ENCODE measurements around the gene MYO1H.

DNA sequence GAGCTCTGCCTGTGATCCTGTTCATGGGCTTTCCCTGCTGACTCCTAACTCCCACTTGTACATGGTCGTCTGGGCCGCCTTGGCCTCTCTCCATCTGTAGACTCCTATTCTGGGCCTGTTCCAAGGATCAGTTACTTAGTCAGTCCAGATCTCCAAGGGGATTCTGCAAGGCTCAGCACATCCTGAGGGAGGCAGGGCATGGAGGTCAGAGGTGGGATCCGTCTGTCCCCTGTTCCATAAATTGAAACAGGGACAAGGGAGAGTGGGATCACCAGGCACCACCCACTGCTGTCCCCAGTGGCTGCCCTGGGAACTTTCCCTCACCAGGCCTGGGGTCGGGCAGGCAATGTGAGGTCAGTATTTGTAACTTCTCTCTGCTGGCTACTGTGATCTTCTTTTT is 85.9 kb downstream of the MYO1H start:
- TF ChIP-seq, protein P1, sequence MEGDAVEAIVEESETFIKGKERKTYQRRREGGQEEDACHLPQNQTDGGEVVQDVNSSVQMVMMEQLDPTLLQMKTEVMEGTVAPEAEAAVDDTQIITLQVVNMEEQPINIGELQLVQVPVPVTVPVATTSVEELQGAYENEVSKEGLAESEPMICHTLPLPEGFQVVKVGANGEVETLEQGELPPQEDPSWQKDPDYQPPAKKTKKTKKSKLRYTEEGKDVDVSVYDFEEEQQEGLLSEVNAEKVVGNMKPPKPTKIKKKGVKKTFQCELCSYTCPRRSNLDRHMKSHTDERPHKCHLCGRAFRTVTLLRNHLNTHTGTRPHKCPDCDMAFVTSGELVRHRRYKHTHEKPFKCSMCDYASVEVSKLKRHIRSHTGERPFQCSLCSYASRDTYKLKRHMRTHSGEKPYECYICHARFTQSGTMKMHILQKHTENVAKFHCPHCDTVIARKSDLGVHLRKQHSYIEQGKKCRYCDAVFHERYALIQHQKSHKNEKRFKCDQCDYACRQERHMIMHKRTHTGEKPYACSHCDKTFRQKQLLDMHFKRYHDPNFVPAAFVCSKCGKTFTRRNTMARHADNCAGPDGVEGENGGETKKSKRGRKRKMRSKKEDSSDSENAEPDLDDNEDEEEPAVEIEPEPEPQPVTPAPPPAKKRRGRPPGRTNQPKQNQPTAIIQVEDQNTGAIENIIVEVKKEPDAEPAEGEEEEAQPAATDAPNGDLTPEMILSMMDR (IDR thresholded peaks at IDR 0.05 in 4 of 5, conservative IDR thresholded peaks at IDR 0.05 in 1 of 5): peak in 2 of 5 experiments; percentile 21 to 24
- TF ChIP-seq POLR2A (IDR thresholded peaks at IDR 0.05): no peak

Measured in gastrocnemius medialis (tissue), 4 donors.